GM18498 (cell line): ENCODE data around the gene C17orf100.
"Not testable (repeated sequence)": the region's sequence is repeated elsewhere in the genome, so short reads cannot be mapped to it uniquely, and the experiment has no call there.

Experiments used
- ATAC-seq: cut with Tn5 transposase; IDR thresholded peaks from one replicate; pipeline ENCODE4 v1.9.1; 2021; ENCODE audit warnings: mild to moderate bottlenecking, moderate library complexity; ENCODE audit not compliant: unreplicated experiment

C17orf100 gene

DNA sequence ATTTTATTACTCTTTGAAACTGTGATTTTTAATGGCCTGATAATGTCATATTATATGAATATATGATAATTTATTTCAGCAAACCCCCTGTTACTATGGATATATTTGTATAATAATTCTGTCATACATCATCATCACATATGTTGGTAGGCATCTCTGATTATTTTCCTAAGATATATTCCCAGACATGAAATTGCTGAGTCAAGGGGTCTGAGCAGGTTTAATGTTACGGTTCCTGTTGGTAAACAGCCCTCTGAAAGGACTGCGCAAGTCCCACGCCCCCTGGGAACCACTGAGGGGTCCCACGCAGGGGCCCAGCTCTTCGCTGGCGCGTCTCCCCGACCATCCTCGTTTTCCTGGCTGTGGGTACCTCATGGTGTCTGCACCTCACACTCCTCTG, 37.4 kb downstream of the C17orf100 start:
- no peak for ATAC-seq

DNA sequence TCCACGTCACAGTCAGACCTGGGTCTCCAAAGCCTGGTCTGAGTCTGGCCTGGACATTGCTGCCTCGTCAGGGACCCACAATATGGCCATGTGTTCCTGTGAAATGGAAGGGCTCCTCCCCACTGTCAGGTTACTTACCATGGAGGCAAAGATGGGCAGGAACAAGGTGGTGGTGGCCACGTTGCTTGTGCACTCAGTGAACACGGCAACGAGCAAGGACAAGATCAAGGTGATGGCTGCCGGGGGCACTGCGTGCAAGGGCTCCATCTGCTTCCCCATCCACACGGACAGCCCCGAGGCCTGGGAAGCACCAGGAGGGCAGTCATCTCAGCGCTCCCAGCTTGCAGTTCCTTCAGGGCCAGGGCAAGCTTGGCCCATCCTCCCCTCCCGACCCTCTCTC, 39.1 kb downstream of the C17orf100 start:
- ATAC-seq = no peak

DNA sequence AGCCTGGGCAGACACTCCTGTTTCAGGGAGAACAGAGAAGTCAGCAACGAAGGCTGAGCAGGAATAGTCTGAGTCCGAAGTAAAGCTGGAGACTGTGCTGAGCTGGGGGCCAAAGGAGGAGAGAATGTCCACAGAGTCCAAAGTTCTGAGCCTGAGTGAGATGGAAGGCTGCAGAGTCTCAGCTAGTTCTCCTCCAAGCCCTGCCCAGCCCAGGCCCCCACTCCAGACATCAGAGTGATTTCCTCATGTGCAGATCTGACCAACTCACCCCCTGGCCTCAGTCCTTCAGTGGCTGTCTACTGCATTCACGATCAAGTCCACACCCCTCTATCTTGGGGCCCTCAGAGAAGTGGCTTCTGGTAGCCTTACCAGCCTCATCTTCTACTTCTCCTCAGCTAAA, 40.0 kb downstream of the C17orf100 start:
- ATAC-seq = no peak

DNA sequence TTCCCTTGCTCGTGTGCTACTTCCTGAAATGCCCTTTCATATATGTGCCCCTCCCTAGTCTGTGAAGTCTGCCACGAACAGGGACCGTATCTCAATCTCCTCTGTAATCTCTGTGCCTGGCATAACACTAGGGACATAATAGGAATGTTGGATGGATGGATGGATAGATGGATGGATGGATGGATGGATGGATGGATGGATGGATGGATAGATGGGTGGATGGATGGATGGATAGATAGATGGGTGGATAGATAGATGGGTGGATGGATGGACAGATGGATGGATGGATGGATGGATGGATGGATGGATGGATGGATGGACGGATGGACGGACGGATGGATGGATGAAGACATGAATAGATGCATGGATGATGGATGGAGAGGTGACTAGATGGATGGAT, 40.4 kb downstream of the C17orf100 start:
- ATAC-seq = not testable (repeated sequence)

DNA sequence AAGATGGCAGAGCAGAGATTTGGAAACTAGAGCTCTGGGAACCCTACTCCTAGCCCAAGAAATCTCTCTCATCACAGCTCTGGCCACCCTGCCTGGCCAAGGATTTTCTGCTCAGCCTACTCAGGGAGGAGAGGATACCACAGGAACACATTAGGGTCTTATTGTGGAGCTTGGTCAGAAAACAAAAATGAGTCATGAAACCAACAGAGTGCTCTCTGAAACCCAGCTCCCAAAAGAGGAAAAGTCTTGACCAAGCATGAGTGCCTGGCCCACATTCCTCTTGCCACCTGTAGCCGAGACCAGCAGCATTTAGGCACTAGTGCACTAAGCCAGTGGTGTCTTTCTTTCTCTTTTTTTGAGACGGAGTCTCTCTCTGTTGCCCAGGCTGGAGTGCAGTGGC, 43.5 kb downstream of the C17orf100 start:
- ATAC-seq = no peak

DNA sequence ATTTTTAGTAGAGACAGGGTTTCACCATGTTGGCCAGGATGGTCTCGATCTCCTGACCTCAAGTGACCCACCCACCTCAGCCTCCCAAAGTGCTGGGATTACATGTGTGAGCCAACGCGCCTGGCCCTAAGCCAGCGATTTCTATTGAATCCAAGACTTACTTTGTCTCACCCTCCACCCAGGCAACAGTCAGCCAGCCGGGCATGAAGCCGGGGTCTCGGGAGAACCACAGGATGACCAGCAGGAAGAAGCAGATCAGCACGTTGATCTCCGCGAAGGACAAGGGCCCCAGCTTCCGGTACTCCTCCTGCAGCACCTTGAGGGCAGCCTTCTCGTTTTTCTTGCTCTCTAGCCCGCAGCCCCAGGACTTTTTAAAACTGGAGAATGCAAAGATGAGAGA, 44.0 kb downstream of the C17orf100 start:
- no peak for ATAC-seq

DNA sequence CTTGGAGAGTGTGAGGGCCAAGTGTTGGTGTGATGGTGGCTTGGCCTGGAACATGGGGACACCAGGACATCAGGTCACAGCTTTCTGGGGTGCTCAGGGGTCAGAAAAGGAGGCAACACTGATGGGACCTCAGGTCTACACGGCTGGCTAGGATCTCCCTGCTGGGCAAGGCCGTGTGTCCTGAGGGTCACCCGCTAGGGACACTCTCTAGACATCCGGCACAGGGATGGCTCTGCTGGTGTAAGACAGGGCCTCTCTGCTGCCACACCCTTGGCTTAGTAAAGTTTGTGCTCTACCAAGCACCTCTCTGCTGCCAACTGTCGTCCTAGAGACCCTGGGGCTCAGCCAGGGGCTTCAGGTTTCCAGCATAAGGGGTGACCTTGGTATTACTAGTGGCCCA, 45.3 kb downstream of the C17orf100 start:
- no peak for ATAC-seq

DNA sequence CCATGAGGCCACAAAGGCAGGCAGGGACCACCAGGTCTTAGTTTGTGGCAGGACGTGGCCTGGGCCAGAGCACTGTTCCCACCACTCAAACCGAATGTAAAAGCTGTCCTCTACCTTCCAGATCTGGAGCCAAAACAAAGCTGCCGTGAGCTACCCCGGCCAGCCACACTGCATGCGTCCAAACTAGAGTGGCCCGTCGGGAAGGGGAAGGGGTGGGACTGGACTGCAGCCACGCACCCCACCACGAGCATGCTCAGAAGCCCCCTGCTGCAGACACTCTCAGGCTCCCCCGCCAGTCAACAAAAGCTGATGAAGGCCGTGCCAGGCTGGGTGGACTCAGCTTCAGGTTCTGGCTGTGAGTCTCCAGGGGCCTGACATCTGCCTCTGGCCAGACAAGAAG, 46.4 kb downstream of the C17orf100 start:
- no peak for ATAC-seq

DNA sequence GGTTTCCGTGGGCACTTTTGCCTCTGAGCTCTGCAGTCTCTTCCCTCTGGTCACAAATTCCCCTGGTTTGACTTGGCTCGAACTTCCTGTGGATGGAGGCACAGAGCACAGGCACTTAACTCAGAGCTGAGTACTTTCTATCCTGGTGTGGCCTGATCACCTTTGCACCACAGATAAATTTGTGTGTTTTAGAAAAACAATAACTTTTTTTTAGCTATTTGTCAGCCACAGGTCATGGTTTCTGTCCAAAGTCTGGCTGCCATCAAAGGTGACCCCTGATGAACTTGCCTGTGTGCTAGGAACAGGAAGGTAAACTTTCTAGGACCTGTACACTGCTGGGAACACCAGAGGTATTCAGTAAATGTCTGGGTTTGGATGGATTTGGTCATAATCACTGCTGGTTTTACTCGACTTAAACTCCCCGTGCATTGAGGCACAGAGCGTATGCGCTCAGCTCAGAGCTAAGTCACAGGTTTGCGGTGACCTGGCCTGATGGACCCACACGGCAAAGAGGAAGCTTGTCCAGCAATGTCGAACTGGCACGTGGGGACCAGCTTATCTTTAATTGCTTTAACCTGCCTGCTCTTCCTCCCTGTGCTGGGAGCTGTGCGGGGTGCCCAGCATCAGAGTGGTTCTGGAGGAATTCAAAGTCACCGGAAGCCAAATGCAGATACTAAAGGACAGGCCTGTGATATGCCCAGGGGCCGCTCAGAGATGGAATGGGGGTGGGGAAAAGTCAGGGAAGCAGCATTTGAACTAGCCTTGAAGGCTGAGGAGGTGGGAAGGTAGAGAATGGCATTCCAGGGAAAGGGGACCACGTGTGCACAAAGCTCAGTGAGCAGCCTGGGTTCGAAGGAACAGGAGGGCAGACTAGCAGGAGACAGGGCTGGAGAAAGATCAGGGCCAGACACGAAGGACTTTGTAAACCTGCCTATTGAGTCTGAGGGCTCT, 48.7 kb downstream of the C17orf100 start:
- no peak for ATAC-seq

DNA sequence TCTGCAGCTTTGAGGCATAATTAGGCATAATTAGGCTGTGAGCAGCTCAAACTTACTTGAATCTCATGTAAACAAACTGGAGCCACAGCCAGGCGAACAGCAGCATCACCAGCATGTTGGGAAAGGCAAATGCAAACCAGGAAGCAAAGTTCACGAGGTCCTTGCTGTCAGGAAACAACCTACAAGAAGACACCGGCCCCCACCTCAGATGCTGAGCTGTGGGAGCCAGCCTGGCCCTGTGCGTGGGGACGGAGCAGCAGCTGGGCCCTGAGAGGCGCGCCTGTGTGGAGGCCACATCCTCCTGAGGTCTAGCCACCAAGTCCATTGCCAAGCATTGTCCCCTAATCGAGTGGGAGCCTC, 49.4 kb downstream of the C17orf100 start:
- ATAC-seq = no peak

DNA sequence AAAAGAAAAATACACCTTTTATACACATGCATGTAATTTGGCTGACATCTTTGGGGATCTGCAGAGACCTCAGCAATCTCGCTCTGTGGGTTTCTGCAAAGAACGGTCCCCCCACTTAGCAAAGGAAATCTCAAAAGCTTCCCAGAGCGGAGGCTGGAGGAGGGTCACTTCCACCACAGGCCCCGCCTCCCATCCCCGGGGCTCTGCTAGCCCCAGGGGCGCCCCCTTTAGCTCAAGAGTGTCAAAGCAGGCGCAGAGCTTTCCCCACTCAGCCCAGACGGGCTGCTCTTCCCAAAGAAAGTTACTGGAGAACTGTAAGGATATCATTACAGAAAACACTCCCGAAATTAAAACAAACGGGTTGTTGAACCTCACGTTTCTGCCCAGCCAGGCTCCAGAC, 50.2 kb downstream of the C17orf100 start:
- ATAC-seq = no peak

DNA sequence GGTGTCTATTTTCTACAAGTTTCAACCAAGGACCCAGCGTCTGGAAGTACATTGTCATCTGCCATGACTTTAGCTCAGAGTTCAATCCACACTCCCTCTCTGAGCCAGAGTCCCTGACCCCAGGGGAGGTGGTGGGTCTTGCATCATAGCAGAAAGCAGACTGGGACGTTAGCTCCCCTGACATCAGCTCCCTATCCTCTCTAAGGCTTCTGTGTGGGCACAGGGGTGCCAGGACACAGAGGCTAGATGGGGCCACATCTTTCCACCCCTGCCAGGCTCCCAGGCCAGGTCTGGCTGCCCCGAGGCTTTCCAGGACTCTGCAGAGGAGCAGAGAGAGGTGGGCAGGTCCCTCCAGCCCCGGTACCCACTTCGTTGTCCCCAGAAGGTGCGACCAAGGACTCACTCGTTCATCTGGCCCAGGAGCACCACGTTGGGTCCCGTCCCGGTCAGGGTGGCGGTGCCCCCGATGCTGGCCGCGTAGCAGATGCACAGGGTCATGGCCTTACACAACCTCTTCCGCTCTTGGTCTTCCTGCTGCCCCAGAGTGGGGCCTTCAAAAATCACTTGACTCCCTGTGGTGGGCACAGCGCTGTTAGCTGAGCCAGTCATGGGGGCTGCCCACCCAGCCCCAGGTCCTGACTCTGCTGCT, 51.1 kb downstream of the C17orf100 start:
- no peak for ATAC-seq
